HT-29 (cell line): ENCODE measurements around the gene KCNMB2. TPM values are rescaled to one million over a fixed set of nuclear protein-coding genes. Genes with fewer than 3 reads are reported as not detected.
A peak's percentile ranks its signal among the peaks of the same experiment; 100 is the strongest.
"Not testable (repeated sequence)": the region's sequence is repeated elsewhere in the genome, so short reads cannot be mapped to it uniquely, and the experiment has no call there.

Source experiments
- DNase-seq: peaks from one replicate; pipeline ENCODE4 v3.0.0-alpha.2; 2015; ENCODE audit warnings: low spot score
- total RNA-seq: library from RNA; depleted of rRNA; stranded (reverse); fragments of >200 nt; shearing (Covaris generic); gene quantifications from 2 replicates; pipeline ENCODE4 v1.2.3, GENCODE V29; 2014; rRNA removed

The KCNMB2 gene
- total RNA-seq, result 0.03 TPM in 1 of 2 replicates, not detected in the other

- no peak for DNase-seq
Observed at GRCh38 chr3:178536211-178537079, at the start of gene KCNMB2. KCNMB2 (plus strand) TSS chr3:178536436.

DNA sequence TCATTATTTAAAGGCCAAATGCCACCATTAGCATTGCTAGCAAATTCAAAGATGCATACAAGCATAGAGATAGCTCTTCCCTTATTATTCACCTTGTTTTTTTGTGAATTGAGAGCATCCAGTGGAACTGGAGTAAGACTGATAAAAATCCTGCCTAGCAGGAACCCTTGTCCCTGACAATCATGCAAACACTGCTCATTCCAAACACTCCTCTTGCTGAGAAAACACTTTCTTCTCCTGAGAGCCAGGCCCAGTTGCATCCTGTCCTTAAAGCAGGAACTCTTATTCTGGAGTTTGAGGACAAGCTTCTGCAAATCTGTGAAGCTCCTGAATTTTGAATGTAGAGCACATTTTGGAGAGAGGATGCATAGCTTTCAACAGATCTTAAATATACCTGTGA is 49.3 kb upstream of the KCNMB2 start:
- DNase-seq, result no peak

GRCh38 chr3:178487752-178488151 is 48.5 kb upstream of the KCNMB2 start:
- no peak for DNase-seq

DNA sequence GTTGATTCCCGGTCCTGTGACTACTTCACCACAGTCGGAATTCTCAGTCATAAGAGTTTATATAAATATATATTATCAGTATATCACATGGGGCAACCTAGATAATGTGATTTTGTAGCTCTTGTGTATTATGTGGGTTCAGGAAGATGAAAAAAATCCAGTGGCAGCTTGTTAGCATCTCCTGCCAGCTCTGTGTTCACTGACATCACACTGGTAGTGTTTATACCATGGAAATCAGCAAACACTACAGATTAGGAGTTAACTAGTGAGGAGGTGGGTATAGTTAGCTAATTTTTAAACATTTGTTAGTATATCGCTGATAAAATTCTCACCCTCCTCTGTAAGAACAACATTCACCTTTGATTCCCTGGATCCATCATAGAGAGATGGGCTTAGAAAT is 44.5 kb upstream of the KCNMB2 start:
- DNase-seq, result no peak

- no peak for DNase-seq
Observed at GRCh38 chr3:178492491-178492890, 43.7 kb upstream of the KCNMB2 start.

DNA sequence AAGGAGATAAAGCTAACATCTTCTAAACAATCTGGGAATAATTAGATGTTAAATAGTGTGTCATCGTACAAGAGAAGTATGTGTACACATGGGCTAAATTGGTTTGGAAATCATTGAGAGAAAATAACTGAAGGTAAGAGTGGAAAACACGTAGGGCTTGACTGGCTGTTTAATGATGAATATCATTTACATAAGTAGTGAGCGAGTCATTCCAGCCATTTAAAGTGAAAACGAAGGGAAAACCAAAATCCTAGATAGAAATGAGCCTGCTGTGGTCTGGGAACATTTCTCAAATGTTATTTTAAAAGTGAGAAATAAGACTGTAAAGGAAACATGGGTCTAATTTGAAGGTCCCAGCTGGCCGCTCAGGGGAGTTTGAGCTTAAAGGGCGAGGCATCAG is 41.9 kb upstream of the KCNMB2 start:
- no peak for DNase-seq

GRCh38 chr3:178496911-178497310 is 39.3 kb upstream of the KCNMB2 start:
- no peak for DNase-seq

DNA sequence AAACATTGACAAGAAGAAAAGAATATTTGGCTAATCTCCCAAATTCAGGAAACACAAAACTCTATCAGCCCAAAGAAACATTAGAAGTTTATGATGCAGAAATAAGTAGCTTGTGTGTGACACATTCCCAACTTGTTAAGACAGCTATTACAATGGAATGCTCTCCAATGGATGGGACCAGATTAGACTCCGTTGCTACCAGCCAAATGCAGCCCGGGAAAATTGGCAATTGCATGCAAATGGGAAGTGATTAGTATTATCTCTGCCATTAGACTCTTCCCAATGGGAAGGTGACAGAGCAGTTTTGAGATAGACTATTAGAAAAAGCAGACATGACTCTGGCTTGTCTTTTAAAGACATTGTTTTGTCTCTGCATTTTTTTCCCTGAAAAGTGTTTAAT is 37.4 kb upstream of the KCNMB2 start:
- no peak for DNase-seq

DNA sequence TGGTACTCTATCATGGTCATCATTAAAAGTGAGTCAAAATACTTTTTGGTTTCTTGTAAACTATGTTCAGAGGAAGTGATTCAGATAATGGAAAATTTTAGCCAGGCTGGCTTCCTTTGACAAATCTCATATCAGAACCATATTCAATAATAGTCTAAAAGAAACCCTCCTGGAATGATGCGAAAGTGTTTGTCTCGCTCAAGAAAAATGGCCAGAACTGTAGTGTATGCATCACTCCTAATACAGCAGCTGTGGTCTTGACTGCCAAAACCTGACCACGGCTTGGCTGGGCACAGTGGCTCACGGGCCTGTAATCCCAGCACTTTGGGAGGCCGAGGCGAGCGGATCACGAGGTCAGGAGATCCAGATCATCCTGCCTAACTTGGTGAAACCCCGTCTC is 35.6 kb upstream of the KCNMB2 start:
- DNase-seq, result no peak

DNA sequence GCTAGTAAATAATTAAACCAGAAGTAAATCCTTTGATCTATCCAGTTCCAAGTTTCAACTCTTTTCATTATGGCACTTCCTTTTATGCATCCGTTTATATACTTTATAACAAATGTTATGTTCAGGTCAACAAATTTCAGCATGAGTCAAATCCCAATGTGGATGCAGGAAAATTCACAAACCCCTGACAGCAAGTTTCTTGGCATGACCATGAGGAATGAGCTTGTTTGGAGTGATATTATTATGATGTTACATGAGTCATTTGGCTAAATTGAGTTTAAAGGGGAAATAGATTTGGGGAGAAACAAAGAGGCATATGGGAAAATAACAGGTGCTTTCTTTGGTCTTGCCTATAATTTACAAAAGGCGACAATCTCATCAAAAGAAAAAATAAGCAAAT is 32.1 kb upstream of the KCNMB2 start:
- DNase-seq, result no peak

DNA sequence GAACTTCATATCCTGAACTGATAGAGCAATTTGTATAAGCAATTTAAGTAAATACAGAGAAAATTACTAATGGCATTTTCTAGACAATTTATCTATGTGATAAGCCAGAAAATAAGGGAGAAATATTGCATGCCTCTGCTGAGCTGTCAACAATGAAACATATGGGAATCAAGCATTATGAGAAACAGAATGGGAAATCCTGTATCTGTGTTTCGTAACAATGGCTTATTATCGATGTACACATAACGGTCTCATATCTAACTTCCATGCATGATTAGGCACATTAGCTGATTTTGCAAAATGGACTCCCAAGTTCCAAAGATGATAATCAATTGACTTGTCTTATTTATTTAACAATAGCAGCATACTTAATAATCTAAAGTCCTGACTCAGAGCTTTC is 30.4 kb upstream of the KCNMB2 start:
- no peak for DNase-seq

GRCh38 chr3:178507507-178508442 is 28.5 kb upstream of the KCNMB2 start:
- DNase-seq, result peak; percentile 2

- DNase-seq, result no peak
Observed at GRCh38 chr3:178508443-178508825, 27.8 kb upstream of the KCNMB2 start.

- DNase-seq, result no peak
Observed at GRCh38 chr3:178510496-178510895, 25.7 kb upstream of the KCNMB2 start.

DNA sequence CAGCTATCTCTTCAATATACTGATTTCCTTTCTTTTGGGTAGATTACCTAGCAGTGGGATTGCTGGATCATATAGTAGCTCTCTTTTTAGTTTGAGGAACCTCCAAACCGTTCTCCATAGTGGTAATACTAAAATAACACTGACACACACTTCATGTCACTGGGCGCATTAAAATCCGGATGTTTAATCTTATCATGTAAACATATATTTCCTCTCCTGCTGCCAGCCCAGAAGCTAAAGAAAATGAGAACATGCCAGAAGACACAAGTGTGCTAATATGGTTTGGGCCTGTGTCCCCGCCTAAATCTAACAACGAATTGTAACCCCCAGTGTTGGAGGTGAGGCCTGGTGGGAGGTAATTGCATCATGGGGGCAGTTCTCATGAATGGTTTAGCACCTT is 23.6 kb upstream of the KCNMB2 start:
- DNase-seq, result no peak

GRCh38 chr3:178513546-178514380 is 22.5 kb upstream of the KCNMB2 start:
- no peak for DNase-seq

GRCh38 chr3:178514401-178514800 is 21.8 kb upstream of the KCNMB2 start:
- no peak for DNase-seq

DNA sequence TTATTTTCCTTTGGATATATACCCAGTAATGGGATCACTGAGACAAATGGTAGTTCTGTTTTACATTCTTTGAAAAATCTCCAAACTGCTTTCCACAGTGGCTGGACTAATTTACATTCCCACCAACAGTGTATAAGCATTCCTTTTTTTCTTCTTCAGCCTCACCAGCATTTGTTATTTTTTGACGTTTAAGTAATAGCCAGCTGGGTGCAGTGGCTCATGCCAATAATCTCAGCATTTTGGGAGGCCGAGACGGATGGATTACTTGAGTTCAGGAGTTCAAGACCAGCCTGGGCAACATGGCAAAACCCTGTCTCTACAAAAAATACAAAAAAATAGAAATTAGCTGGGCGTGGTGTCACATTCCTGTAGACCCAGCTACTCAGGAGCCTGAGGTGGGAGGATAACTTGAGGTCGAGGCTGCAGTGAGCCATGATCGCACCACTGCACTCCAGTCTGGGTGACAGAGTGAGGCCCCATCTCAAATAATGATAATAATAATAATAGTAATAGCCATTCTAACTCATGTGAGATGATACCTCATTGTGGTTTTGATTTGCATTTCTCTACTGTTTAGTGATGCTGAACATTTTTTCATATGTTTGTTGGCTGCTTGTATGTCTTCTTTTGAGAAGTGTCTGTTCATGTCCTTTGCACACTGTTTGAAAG is 21.0 kb upstream of the KCNMB2 start:
- not testable (repeated sequence) for DNase-seq

DNA sequence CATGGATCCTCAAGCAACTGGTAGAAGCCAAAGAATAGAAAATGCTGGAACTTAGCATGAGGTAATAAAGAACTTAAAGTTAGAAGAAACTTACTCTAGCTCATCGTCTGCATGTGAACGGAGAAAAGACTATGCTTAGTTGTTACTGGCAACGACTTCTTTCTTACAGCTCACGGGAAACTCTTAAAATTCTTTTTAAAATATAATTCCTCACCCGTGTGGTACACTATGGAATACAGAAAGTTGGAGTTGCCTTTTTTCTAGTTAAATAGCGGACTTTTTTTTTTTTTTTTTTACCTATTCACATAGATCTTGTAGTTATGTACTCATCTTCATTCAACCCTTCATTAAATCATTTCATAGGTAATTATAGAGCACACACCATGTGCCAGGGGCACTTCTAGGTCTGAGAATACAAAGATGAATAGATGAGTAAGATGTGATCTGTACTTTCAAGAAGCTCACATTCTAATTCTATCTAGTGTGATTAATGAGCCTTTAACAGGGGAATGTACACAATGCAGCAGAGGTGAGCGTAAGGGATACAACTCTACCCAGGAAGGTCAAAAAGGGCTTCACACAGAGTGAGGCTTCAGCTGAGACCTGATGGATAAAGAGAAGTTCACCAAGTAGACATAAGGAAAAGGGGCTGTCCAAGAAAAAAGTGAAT is 18.4 kb upstream of the KCNMB2 start:
- no peak for DNase-seq

DNA sequence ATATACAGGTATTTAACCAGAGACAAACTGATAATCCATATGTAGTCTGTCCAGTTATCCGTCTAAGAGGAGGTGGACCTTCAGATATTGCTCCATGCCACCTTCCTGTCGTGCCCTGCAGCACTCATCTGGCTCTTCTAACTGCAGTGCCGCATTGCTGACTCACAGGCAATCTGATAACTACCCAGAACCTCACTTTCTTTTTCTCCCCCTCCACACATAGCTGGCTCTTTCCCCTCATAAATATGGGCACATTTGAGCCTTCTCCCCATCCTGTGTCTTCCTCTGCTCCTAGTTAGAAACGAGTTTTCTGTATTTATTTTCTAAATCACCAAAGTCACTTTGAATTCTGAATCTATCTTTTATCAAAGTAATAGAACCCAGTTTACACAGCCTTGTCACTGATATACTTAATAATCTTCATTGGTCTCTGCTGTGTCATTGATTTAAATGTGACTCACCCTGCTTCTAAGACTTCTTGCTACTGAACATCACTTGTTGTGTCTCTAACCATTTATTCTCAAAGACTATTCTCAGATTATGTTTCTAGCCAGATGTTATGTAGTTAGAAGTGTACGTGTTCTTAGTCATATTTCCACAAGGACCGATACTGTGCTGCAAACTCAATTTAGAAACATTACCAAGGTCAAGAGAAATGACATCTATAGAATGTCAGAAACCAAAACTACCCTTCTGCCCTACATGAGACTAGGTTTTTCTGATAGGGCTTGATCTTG is 17.4 kb upstream of the KCNMB2 start:
- DNase-seq, result no peak
